ENCODE results near the gene PLXNC1. TPM values are rescaled to one million over a fixed set of nuclear protein-coding genes. Genes with fewer than 3 reads are reported as not detected.
A peak's percentile ranks its signal among the peaks of the same experiment; 100 is the strongest.

The PLXNC1 gene
- total RNA-seq, 1 donor from 2014 or later = 15.7 TPM

DNA sequence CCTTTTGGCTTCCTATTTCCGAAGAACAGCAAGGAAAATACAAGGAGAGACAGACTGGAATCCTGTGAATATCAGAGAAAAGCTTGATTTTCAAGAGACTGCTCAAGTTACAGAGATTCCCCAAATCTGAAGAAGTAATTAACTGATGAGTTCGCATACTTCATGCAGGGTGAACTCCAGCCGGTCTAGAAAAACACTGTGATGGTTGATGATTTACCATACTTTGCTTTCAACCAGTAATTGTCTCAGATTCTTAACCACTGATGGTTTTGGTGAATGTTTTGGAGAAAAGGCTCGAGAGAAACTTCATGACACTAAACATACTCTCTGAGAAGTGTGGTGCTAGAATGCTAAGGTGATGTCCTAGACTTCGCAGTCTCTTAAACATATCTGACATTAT is 4.4 kb upstream of the PLXNC1 start:
- Histone ChIP-seq H3K4me1 (no peaks in the 10 kb centered on the region), H3K27ac (no peak overlapping the region), H3K9me3 (no peaks in the 10 kb centered on the region), H3K36me3 (no peaks in the 10 kb centered on the region), H3K4me3 (no peak overlapping the region), H3K27me3 (peaks cover 7% of the 10 kb centered on the region)
- DNase-seq (no peak), ATAC-seq (no peak)
- TF ChIP-seq, protein P1, sequence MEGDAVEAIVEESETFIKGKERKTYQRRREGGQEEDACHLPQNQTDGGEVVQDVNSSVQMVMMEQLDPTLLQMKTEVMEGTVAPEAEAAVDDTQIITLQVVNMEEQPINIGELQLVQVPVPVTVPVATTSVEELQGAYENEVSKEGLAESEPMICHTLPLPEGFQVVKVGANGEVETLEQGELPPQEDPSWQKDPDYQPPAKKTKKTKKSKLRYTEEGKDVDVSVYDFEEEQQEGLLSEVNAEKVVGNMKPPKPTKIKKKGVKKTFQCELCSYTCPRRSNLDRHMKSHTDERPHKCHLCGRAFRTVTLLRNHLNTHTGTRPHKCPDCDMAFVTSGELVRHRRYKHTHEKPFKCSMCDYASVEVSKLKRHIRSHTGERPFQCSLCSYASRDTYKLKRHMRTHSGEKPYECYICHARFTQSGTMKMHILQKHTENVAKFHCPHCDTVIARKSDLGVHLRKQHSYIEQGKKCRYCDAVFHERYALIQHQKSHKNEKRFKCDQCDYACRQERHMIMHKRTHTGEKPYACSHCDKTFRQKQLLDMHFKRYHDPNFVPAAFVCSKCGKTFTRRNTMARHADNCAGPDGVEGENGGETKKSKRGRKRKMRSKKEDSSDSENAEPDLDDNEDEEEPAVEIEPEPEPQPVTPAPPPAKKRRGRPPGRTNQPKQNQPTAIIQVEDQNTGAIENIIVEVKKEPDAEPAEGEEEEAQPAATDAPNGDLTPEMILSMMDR (IDR thresholded peaks at IDR 0.05) = no peak
- intact Hi-C loops (cut with DNase I) = no loop called here

DNA sequence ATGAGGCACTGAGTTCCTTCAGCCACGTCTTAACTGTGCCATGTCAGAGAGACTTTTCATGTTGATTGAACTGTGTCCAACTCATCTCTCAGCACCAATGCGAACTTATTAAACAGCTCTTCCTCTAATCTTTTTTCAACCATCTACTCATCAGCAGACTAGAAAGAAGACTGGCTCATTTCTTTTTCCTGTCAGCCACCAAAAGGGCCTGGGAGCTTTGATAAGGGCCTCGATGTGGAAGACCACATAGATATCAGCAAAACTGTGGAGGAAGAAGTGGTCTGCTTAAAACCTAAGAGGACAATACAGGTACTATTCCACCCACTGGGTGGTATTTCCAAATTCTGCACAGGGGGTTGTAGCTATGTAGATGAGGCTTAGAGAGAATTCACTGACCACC is 3.6 kb upstream of the PLXNC1 start:
- no peak for ATAC-seq
- no peak overlapping the region for H3K27ac ChIP-seq
- peaks cover 5% of the 10 kb centered on the region for H3K4me1 ChIP-seq
- H3K9me3 ChIP-seq = no peaks in the 10 kb centered on the region
- DNase-seq = no peak
- TF ChIP-seq, protein P1 (IDR thresholded peaks at IDR 0.05) = no peak
- H3K27me3 ChIP-seq = peaks cover 12% of the 10 kb centered on the region
- no peaks in the 10 kb centered on the region for H3K36me3 ChIP-seq
- H3K4me3 ChIP-seq = no peak overlapping the region
- intact Hi-C loops (cut with DNase I) = no loop called here

DNA sequence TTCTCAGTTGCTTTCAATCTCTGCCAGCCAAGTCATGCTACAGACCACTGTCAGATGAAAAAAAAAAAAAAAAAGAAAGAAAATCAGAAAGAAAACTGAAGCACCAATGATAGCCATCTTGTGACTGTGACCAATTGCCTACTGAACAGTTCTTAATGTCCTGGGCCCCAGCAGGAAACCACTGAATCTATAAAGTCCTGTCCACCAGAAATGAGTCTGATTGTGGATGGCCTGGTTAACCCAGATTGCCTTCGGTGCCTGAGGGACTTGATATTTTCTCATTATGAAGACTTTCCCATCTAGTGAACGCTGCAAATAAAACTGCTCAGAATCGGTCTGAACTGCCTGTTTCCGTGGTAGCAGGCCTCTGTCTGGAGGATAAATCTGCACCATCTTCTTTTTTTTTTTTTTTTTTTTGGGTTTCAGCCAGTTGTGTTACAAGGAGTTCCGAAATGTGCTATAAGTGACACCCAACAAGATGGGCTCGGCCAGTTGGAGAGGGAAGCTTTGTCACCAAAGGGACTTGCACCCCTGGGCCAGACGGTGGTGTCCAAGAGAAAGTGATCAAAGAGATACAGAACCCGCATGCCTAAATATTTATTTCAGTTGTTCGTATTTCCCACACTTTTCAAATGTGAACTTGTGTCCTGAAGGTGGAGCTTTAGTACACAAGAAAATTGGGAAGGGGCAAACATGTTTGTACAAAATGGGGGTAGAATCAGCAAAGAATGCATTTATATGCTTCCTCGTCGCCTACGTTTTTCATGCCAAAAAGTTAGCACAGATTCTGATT is 3.0 kb upstream of the PLXNC1 start:
- peaks cover 16% of the 10 kb centered on the region for H3K27me3 ChIP-seq
- H3K4me1 ChIP-seq = peaks cover 6% of the 10 kb centered on the region
- intact Hi-C loops (cut with DNase I) = no loop called here
- H3K27ac ChIP-seq = no peak overlapping the region
- TF ChIP-seq, protein P1 (IDR thresholded peaks at IDR 0.05) = peak; percentile 37
- ATAC-seq (no peak), DNase-seq (no peak)
- no peaks in the 10 kb centered on the region for H3K36me3 ChIP-seq
- no peaks in the 10 kb centered on the region for H3K9me3 ChIP-seq
- no peak overlapping the region for H3K4me3 ChIP-seq

DNA sequence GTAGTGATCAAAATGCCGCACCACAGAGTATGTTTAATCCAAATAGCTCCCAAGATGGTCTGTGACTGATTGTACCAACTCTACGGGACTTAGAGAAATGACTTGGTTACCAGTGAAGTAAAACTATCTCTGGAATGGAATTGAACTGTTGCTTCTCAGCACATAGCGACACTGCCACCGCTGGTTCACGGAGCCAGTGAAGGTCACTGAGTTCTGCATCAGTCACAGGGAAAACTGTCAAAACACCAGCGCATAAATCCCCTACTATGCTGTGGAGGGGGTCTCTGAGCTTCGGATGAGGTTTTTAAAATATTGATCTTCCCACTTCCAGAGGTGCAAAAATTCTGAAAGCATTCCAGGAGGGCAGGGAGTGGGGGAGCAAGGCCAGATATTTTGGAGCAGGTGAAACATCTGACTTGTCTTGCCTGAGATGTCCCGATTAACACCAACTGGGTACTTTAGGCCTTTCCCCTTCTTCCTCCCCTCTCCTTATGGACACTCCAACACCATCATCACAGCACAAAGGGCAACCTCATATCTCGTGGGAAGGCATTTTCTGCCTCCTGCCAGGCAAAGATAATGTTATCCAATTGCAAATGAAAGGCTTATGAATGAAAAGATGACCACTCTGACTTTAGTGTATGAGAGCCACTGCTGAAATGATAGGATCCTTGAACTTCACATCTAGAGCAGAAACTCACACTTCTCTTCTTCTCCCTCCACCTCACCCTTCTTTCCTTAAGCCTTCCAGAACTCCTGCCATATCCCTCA is 2.0 kb upstream of the PLXNC1 start:
- H3K9me3 ChIP-seq = no peaks in the 10 kb centered on the region
- H3K27ac ChIP-seq = no peak overlapping the region
- ATAC-seq (no peak), DNase-seq (no peak)
- no peak overlapping the region for H3K4me3 ChIP-seq
- TF ChIP-seq, protein P1 (IDR thresholded peaks at IDR 0.05) = no peak
- H3K36me3 ChIP-seq = no peaks in the 10 kb centered on the region
- intact Hi-C loops (cut with DNase I) = no loop called here
- peaks cover 6% of the 10 kb centered on the region for H3K4me1 ChIP-seq
- peaks cover 19% of the 10 kb centered on the region for H3K27me3 ChIP-seq

DNA sequence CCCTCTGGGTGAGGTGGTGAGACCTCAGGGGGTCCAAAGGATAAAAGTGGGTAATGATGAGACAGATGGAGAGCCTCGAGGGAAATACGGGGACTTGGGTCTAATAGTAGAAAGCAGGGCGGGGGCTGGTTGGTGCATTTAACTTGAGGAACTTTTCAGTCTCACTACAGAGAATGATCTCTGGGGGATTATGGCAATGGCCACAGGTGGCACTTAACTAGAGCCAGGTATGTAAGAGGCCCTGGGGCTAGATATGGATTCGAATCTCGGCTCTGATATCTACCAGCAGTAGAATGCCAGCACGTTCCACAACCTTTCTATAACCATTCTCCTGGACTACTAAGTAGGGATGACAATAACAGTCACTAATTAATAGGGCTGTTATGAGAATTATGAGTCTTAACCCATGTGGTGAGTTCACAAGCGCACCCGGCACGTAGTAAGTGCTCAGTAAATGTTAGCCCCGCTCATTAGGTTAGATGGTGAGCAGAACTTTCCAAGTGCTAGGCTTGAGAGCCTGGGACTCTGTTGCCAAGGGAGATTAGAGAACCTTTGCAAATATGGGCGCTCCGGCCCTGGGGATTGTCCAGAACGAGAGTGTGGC is 888 bp upstream of the PLXNC1 start:
- Histone ChIP-seq H3K36me3 (no peaks in the 10 kb centered on the region), H3K9me3 (no peaks in the 10 kb centered on the region), H3K4me3 (peak overlapping the region; percentile 61), H3K27ac (no peak overlapping the region), H3K27me3 (peaks cover 19% of the 10 kb centered on the region), H3K4me1 (peaks cover 12% of the 10 kb centered on the region)
- ATAC-seq = no peak
- DNase-seq = no peak
- intact Hi-C loops (cut with DNase I) = no loop called here
- TF ChIP-seq, protein P1 (IDR thresholded peaks at IDR 0.05) = no peak

All from upper lobe of right lung (tissue), 1 donor.